BJ (cell line): Measurements from ENCODE around the gene CERS6. TPM values are rescaled to one million over a fixed set of nuclear protein-coding genes. Genes with fewer than 3 reads are reported as not detected.
"Not testable (repeated sequence)": the region's sequence is repeated elsewhere in the genome, so short reads cannot be mapped to it uniquely, and the experiment has no call there.

Experiments used
- CTCF ChIA-PET: fragments of 350-600 bp; formaldehyde crosslinking; extraction: SDS; loops from one replicate; lab custom pipeline; 2021; ENCODE audit warnings: antibody characterized with exemption, inconsistent platforms; lab: Yijun Ruan, JAX
- POLR2A ChIA-PET: fragments of 300-600 bp; sonication (Branson Sonifier 250); formaldehyde crosslinking; extraction: SDS; loops from one replicate; lab custom pipeline; 2021; ENCODE audit warnings: antibody characterized with exemption; lab: Charles Lee
- DNase-seq: peaks from one replicate; pipeline ENCODE4 v3.0.0-alpha.2; 2011; ENCODE audit warnings: low read depth
- H3K27me3 ChIP-seq: 2 replicates; pipeline ENCODE4 v1.6.0; 2011; ENCODE audit warnings: low read length; ENCODE audit not compliant: control insufficient read depth, insufficient read depth
- H3K36me3 ChIP-seq: 2 replicates; pipeline ENCODE4 v1.5.1; 2011; ENCODE audit warnings: low read length; ENCODE audit not compliant: control insufficient read depth, insufficient read depth
- H3K4me3 ChIP-seq: 2 replicates; pipeline ENCODE4 v1.5.1; 2011; ENCODE audit warnings: low read depth, mild to moderate bottlenecking, control low read depth, low read length
- CTCF ChIP-seq: IDR thresholded peaks from 2 replicates; pipeline ENCODE4 v1.5.1; 2011; ENCODE audit warnings: low read depth, mild to moderate bottlenecking, control low read depth, inconsistent platforms, low read length, moderate library complexity; ENCODE audit not compliant: insufficient read depth
- polyA plus RNA-seq: library from polyadenylated mRNA; depleted of rRNA; stranded (reverse); fragments of >200 nt; gene quantifications from 2 replicates; pipeline ENCODE4 v1.2.3, GENCODE V29; 2011

Gene CERS6
- polyA plus RNA-seq, 1 experiment = 1.6 TPM

GRCh38 chr2:168787098-168787781 lies 331.2 kb downstream of the CERS6 start:
- Histone ChIP-seq H3K27me3 (no peaks in the 10 kb centered on the region), H3K36me3 (no peaks in the 10 kb centered on the region), H3K4me3 (no peak overlapping the region)
- no peak for TF ChIP-seq CTCF
- no peak for DNase-seq
- POLR2A ChIA-PET = no interaction called here
- CTCF ChIA-PET = no interaction called here

- TF ChIP-seq CTCF = no peak
- no peak for DNase-seq
- POLR2A ChIA-PET = no interaction called here
- Histone ChIP-seq H3K36me3 (no peaks in the 10 kb centered on the region), H3K27me3 (no peaks in the 10 kb centered on the region), H3K4me3 (no peak overlapping the region)
- CTCF ChIA-PET = no interaction called here
Measured at GRCh38 chr2:168787782-168788376, 331.8 kb downstream of the CERS6 start.

GRCh38 chr2:168789776-168790175 lies 333.7 kb downstream of the CERS6 start:
- no peak for DNase-seq
- no peak overlapping the region for H3K4me3 ChIP-seq
- ChIA-PET POLR2A (no interaction called here), CTCF (interaction anchor here (1.0 to 1.2 kb wide), 2 partner anchors 12 to 16 kb away, joined by 3 read pairs; no protein-coding TSS in a partner anchor)
- H3K36me3 ChIP-seq = no peaks in the 10 kb centered on the region
- TF ChIP-seq CTCF = no peak
- no peaks in the 10 kb centered on the region for H3K27me3 ChIP-seq

GRCh38 chr2:168790226-168790902 lies 334.3 kb downstream of the CERS6 start:
- Histone ChIP-seq H3K36me3 (no peaks in the 10 kb centered on the region), H3K27me3 (no peaks in the 10 kb centered on the region), H3K4me3 (no peak overlapping the region)
- POLR2A ChIA-PET = no interaction called here
- DNase-seq = no peak
- no peak for TF ChIP-seq CTCF
- CTCF ChIA-PET = interaction anchor here (1.0 to 1.2 kb wide), 2 partner anchors 11 to 16 kb away, joined by 3 read pairs; no protein-coding TSS in a partner anchor

- H3K36me3 ChIP-seq, POLR2A ChIA-PET: not testable (repeated sequence)
- CTCF ChIA-PET = interaction anchor here (1.2 kb wide), 1 partner anchor 17 kb away, joined by 3 read pairs; no protein-coding TSS in a partner anchor
Measured at GRCh38 chr2:168791140-168791539, 335.1 kb downstream of the CERS6 start.

More at GRCh38 chr2:168791140-168791539, 335.1 kb downstream of the CERS6 start:
- H3K27me3 ChIP-seq, H3K4me3 ChIP-seq, DNase-seq: not testable (repeated sequence)
